ENCODE results near the gene SFMBT2. TPM values are rescaled to one million over a fixed set of nuclear protein-coding genes. Genes with fewer than 3 reads are reported as not detected.

Gene SFMBT2
- total RNA-seq, 1 donor from 2014 or later: 9.1 TPM

- DNase-seq (ENCODE audit: low spot score, unreplicated experiment): no peak
- peak overlapping the region; percentile 89 for H3K4me3 Mint-ChIP-seq (ENCODE audit: low read depth)
- peaks cover 20% of the 10 kb centered on the region for H3K4me1 Mint-ChIP-seq (ENCODE audit: low read depth)
- H3K36me3 Mint-ChIP-seq (ENCODE audit: insufficient read depth): no peaks in the 10 kb centered on the region
- peaks cover 84% of the 10 kb centered on the region for H3K27me3 Mint-ChIP-seq
- no peak for TF ChIP-seq CTCF (IDR thresholded peaks at IDR 0.05; ENCODE audit: unreplicated experiment)
- peak overlapping the region; percentile 49 for H3K27ac Mint-ChIP-seq
- no peaks in the 10 kb centered on the region for H3K9me3 Mint-ChIP-seq (ENCODE audit: low read depth)
Measured at GRCh38 chr10:7410301-7410861, 453 bp downstream of the SFMBT2 start.

- H3K9me3 Mint-ChIP-seq (ENCODE audit: low read depth): no peaks in the 10 kb centered on the region
Measured at GRCh38 chr10:7409732-7410168, 1.1 kb downstream of the SFMBT2 start.

GRCh38 chr10:7409045-7409731 lies 1.6 kb downstream of the SFMBT2 start:
- no peak for DNase-seq (ENCODE audit: low spot score, unreplicated experiment)
- Mint-ChIP-seq H3K27me3 (peaks cover 84% of the 10 kb centered on the region), H3K4me1 (ENCODE audit: low read depth) (peaks cover 20% of the 10 kb centered on the region), H3K9me3 (ENCODE audit: low read depth) (no peaks in the 10 kb centered on the region), H3K27ac (peak overlapping the region; percentile 59), H3K36me3 (ENCODE audit: insufficient read depth) (no peaks in the 10 kb centered on the region), H3K4me3 (ENCODE audit: low read depth) (peak overlapping the region; percentile 89)
- no peak for TF ChIP-seq CTCF (IDR thresholded peaks at IDR 0.05; ENCODE audit: unreplicated experiment)

More at GRCh38 chr10:7409732-7410168, 1.1 kb downstream of the SFMBT2 start:
- H3K4me3 Mint-ChIP-seq (ENCODE audit: low read depth): peak overlapping the region; percentile 89
- H3K4me1 Mint-ChIP-seq (ENCODE audit: low read depth): peaks cover 20% of the 10 kb centered on the region
- TF ChIP-seq CTCF (IDR thresholded peaks at IDR 0.05; ENCODE audit: unreplicated experiment): no peak
- no peaks in the 10 kb centered on the region for H3K36me3 Mint-ChIP-seq (ENCODE audit: insufficient read depth)
- H3K27me3 Mint-ChIP-seq: peaks cover 84% of the 10 kb centered on the region
- DNase-seq (ENCODE audit: low spot score, unreplicated experiment): no peak
- peak overlapping the region; percentile 76 for H3K27ac Mint-ChIP-seq

- Mint-ChIP-seq H3K4me1 (ENCODE audit: low read depth) (peaks cover 20% of the 10 kb centered on the region), H3K36me3 (ENCODE audit: insufficient read depth) (no peaks in the 10 kb centered on the region), H3K9me3 (ENCODE audit: low read depth) (no peaks in the 10 kb centered on the region), H3K4me3 (ENCODE audit: low read depth) (peak overlapping the region; percentile 89), H3K27me3 (peaks cover 79% of the 10 kb centered on the region), H3K27ac (peak overlapping the region; percentile 73)
- DNase-seq (ENCODE audit: low spot score, unreplicated experiment): peak; percentile 58
- TF ChIP-seq CTCF (IDR thresholded peaks at IDR 0.05; ENCODE audit: unreplicated experiment): peak; percentile 70
Measured at GRCh38 chr10:7408291-7409044, 2.4 kb downstream of the SFMBT2 start.
